Gastroesophageal sphincter (tissue), 4 donors: ENCODE results near the gene RCN1. TPM values are rescaled to one million over a fixed set of nuclear protein-coding genes. Genes with fewer than 3 reads are reported as not detected.

Experiments used
- ATAC-seq: fragments of 150-250 bp; one replicate; pipeline ENCODE4 v1.9.1; 2016; ENCODE audit warnings: mild to moderate bottlenecking, moderate library complexity
- H3K27ac ChIP-seq, 4 donors: fragments of 200-600 bp; sonication (generic) in 3 of 4; 1 replicate in 3 of 4; 2 replicates in 1 of 4; pipeline ENCODE4 v1.5.1; 2016 to 2019
- H3K27me3 ChIP-seq: fragments of 200-600 bp; sonication (generic); one replicate; pipeline ENCODE4 v1.5.1; 2019
- H3K36me3 ChIP-seq, 2 donors: fragments of 200-600 bp; sonication (generic); one replicate each; pipeline ENCODE4 v1.5.1; 2019; ENCODE audit warnings: control low read depth in 1 of 2
- H3K4me1 ChIP-seq, 3 donors: fragments of 200-600 bp; sonication (generic); 1 replicate in 2 of 3; 2 replicates in 1 of 3; pipeline ENCODE4 v1.5.1; 2016 to 2019; ENCODE audit warnings: control low read depth in 2 of 3
- H3K4me3 ChIP-seq, 2 donors: fragments of 200-600 bp; sonication (generic); one replicate each; pipeline ENCODE4 v1.5.1; 2019; ENCODE audit warnings: mild to moderate bottlenecking in 1 of 2, moderate library complexity in 1 of 2
- H3K9me3 ChIP-seq, 3 donors: fragments of 200-600 bp; sonication (generic); one replicate each; pipeline ENCODE4 v1.5.1; 2017 to 2019; ENCODE audit warnings: control low read depth in 2 of 3
- EP300 ChIP-seq: sonication (generic); formaldehyde crosslinking; IDR thresholded peaks from one replicate; pipeline ENCODE4 v1.6.1; 2017; ENCODE audit warnings: antibody characterized with exemption, mild to moderate bottlenecking
- POLR2A ChIP-seq, 2 donors: fragments of 450-650 bp; IDR thresholded peaks; one replicate each; pipeline ENCODE4 v1.6.1; 2017; ENCODE audit warnings: antibody characterized with exemption in 2 of 2, mild to moderate bottlenecking in 2 of 2, moderate library complexity in 1 of 2
- POLR2AphosphoS5 ChIP-seq: sonication (generic); formaldehyde crosslinking; IDR thresholded peaks from one replicate; pipeline ENCODE4 v1.6.1; 2017; ENCODE audit warnings: antibody characterized with exemption
- WGBS, 2 donors: methylation state at CpG; one replicate each; pipeline ENCODE4 v1.1.5; 2018; ENCODE audit warnings: low coverage in 1 of 2; 5-methylcytosine and 5-hydroxymethylcytosine counted together
- total RNA-seq, 4 donors: library from RNA; depleted of rRNA; stranded (reverse); fragments of >200 nt; gene quantifications; one replicate each; pipeline ENCODE4 v1.1.0, GENCODE V29; 2016
- TF ChIP-seq, protein P1 (sequence below), 4 experiments: fragments of 200-600 bp in 2 of 4; fragments of 450-650 bp in 2 of 4; sonication (generic) in 1 of 4; IDR thresholded peaks; one replicate each; pipeline ENCODE4 v1.5.1; 2017 to 2019; ENCODE audit warnings: antibody characterized with exemption in 4 of 4, mild to moderate bottlenecking in 2 of 4, moderate library complexity in 2 of 4

RCN1 gene
- total RNA-seq, 4 donors from 2014 or later: 28.6 to 65.0 (median 52.2) TPM

DNA sequence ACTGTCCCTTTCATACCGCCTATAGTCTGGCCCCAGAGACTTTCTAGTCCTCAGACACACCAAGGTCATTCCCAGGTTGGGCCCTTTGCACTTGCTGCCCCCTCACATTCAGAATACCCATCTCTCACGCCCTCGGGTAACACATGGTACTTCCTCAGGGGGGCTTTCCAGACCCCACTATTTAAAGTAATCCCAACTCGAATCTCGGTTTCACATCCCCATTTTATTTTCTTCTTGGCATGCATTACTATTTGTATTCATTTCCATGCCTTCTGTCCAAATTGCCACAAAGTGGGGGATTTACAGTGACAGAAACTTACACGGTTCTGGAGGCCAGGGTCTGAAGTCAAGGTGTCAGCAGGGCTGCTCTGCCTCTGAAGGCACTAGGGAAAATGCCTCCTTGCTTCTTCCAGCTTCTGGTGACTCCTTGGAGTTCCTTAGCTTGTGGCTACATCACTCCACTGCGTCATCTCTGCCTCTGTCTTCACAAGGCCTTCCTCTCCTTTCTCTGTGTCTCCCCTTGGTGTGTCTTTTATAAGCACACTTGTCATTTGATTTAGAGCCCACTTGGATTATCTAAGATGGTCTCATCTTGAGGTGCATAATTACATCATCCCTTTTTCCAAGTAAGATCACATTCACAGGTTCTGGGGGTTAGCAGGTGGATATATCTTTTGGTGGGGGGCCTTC lies 15.1 kb downstream of the RCN1 start:
- TF ChIP-seq POLR2AphosphoS5 (no peak), EP300 (no peak), POLR2A (IDR thresholded peaks at IDR 0.05) (no peak)
- TF ChIP-seq, protein P1, sequence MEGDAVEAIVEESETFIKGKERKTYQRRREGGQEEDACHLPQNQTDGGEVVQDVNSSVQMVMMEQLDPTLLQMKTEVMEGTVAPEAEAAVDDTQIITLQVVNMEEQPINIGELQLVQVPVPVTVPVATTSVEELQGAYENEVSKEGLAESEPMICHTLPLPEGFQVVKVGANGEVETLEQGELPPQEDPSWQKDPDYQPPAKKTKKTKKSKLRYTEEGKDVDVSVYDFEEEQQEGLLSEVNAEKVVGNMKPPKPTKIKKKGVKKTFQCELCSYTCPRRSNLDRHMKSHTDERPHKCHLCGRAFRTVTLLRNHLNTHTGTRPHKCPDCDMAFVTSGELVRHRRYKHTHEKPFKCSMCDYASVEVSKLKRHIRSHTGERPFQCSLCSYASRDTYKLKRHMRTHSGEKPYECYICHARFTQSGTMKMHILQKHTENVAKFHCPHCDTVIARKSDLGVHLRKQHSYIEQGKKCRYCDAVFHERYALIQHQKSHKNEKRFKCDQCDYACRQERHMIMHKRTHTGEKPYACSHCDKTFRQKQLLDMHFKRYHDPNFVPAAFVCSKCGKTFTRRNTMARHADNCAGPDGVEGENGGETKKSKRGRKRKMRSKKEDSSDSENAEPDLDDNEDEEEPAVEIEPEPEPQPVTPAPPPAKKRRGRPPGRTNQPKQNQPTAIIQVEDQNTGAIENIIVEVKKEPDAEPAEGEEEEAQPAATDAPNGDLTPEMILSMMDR (IDR thresholded peaks at IDR 0.05): no peak
- no peak for ATAC-seq
- Histone ChIP-seq H3K27ac (no peak overlapping the region), H3K27me3 (no peaks in the 10 kb centered on the region), H3K9me3 (no peaks in the 10 kb centered on the region), H3K36me3 (peaks cover 0 to 52% of the 10 kb centered on the region in 2 donors), H3K4me3 (no peak overlapping the region), H3K4me1 (no peaks in the 10 kb centered on the region)
- 76 to 81% methylated on average over 6 of the region's 7 CpGs for WGBS, 2 donors

- H3K36me3 ChIP-seq: peaks cover 0 to 35% of the 10 kb centered on the region in 2 donors
- H3K4me3 ChIP-seq: no peak overlapping the region
- no peaks in the 10 kb centered on the region for H3K9me3 ChIP-seq
- TF ChIP-seq EP300 (no peak), POLR2A (IDR thresholded peaks at IDR 0.05) (no peak), POLR2AphosphoS5 (no peak)
- TF ChIP-seq, protein P1 (IDR thresholded peaks at IDR 0.05): no peak
- WGBS, 2 donors: 76 to 84% methylated on average over 6 of the region's 6 CpGs
- H3K27me3 ChIP-seq: peaks cover 6% of the 10 kb centered on the region
- no peak overlapping the region for H3K27ac ChIP-seq
- no peaks in the 10 kb centered on the region for H3K4me1 ChIP-seq
- no peak for ATAC-seq
Observed at GRCh38 chr11:32107647-32108046, 16.8 kb downstream of the RCN1 start.

DNA sequence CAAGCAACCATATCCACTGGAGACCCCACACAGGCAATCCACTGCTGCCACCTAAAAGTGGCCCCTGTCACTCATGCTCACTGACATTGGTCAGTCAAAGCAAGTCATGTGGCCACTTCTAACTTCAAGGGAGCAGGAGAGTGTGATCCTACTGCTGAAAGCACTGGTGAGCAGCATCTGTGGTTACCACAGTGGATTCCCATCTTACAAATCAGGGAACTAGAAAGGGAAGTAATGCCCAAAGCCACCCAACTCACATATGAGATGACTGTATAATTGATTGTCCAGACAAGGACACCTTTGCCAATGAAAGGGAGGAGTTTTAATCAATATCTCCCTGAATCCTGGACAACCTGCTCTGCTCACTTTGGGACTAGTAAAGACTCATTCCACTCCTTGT lies 17.7 kb downstream of the RCN1 start:
- no peak for ATAC-seq
- TF ChIP-seq, protein P1 (IDR thresholded peaks at IDR 0.05): no peak
- no peak for TF ChIP-seq POLR2AphosphoS5
- Histone ChIP-seq H3K4me3 (no peak overlapping the region), H3K36me3 (peaks cover 0 to 26% of the 10 kb centered on the region in 2 donors), H3K27me3 (peaks cover 8% of the 10 kb centered on the region), H3K9me3 (no peaks in the 10 kb centered on the region), H3K4me1 (no peaks in the 10 kb centered on the region), H3K27ac (no peak overlapping the region)

GRCh38 chr11:32109138-32109537 lies 18.3 kb downstream of the RCN1 start:
- TF ChIP-seq POLR2A (IDR thresholded peaks at IDR 0.05) (no peak), EP300 (no peak), POLR2AphosphoS5 (no peak)
- TF ChIP-seq, protein P1 (IDR thresholded peaks at IDR 0.05): no peak

DNA sequence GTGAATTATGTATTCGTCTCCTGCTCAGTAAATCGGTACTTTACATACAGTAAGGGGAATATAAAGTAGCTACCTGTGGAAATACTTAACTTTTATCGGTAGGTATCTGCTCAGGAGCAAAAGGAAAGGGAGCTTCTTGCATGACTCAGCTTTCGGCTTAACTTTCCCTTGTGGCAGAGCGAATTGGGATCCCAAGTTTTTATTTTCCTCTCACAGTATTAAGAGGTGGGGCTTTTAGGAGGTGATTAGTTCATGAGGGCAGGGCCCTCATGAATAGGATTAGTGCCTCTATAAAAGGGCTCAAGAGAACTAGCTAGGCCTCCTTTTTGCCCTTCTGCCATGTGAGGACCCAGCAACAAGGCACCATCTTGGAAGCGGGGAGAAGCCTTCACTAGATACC lies 18.7 kb downstream of the RCN1 start:
- Histone ChIP-seq H3K9me3 (no peaks in the 10 kb centered on the region), H3K4me3 (no peak overlapping the region), H3K27ac (no peak overlapping the region), H3K4me1 (no peaks in the 10 kb centered on the region), H3K27me3 (peaks cover 10% of the 10 kb centered on the region), H3K36me3 (peaks cover 0 to 16% of the 10 kb centered on the region in 2 donors)
- 93 to 99% methylated on average over 3 to 6 of the region's 6 CpGs for WGBS, 2 donors
- TF ChIP-seq, protein P1 (IDR thresholded peaks at IDR 0.05): no peak
- TF ChIP-seq POLR2A (IDR thresholded peaks at IDR 0.05): no peak
- TF ChIP-seq EP300: no peak
- TF ChIP-seq POLR2AphosphoS5: no peak
- ATAC-seq: no peak

More at GRCh38 chr11:32109138-32109537, 18.3 kb downstream of the RCN1 start:
- ATAC-seq: no peak
- Histone ChIP-seq H3K4me1 (no peaks in the 10 kb centered on the region), H3K27ac (no peak overlapping the region), H3K27me3 (peaks cover 10% of the 10 kb centered on the region), H3K4me3 (no peak overlapping the region), H3K36me3 (peaks cover 0 to 20% of the 10 kb centered on the region in 2 donors), H3K9me3 (no peaks in the 10 kb centered on the region)
- 90 to 95% methylated on average over 3 of the region's 4 CpGs for WGBS, 2 donors
